OCI-LY1 (cell line): ENCODE data around the gene RGS11.

Experiments
- H2AFZ ChIP-seq: fragments of 200-600 bp; sonication (generic), shearing (Covaris generic); 2 replicates; pipeline ENCODE4 v1.6.0; 2014; ENCODE audit warnings: antibody characterized with exemption, mild to moderate bottlenecking, low read length
- H3F3A ChIP-seq: fragments of 200-600 bp; sonication (generic), shearing (Covaris generic); 2 replicates; pipeline ENCODE4 v1.6.0; 2014; ENCODE audit warnings: mild to moderate bottlenecking, antibody characterized with exemption, low read length, moderate library complexity; ENCODE audit not compliant: insufficient read depth
- H3K27ac ChIP-seq: fragments of 200-600 bp; sonication (generic); 2 replicates; pipeline ENCODE4 v1.5.1; 2014; ENCODE audit warnings: low read length, mixed run types, mild to moderate bottlenecking, low read depth; ENCODE audit not compliant: poor library complexity, severe bottlenecking
- H3K27me3 ChIP-seq: fragments of 200-600 bp; sonication (generic); 2 replicates; pipeline ENCODE4 v1.6.0; 2014; ENCODE audit warnings: antibody characterized with exemption, mild to moderate bottlenecking, low read length, moderate library complexity; ENCODE audit not compliant: insufficient read depth
- H3K36me3 ChIP-seq: fragments of 200-600 bp; sonication (generic); 2 replicates; pipeline ENCODE4 v1.6.1; 2014; ENCODE audit warnings: mild to moderate bottlenecking, antibody characterized with exemption, low read length, moderate library complexity, mixed read lengths; ENCODE audit not compliant: insufficient read depth
- H3K4me1 ChIP-seq: fragments of 200-600 bp; sonication (generic); 2 replicates; pipeline ENCODE4 v1.5.1; 2014; ENCODE audit warnings: mild to moderate bottlenecking, low read length, moderate library complexity; ENCODE audit not compliant: insufficient read depth, severe bottlenecking
- H3K4me2 ChIP-seq: fragments of 200-600 bp; sonication (generic), shearing (Covaris generic); 2 replicates; pipeline ENCODE4 v1.6.1; 2014; ENCODE audit warnings: low read length
- H3K4me3 ChIP-seq: fragments of 200-600 bp; sonication (generic); 2 replicates; pipeline ENCODE4 v1.5.1; 2014; ENCODE audit warnings: low read length, low read depth, mild to moderate bottlenecking, mixed read lengths; ENCODE audit not compliant: poor library complexity, severe bottlenecking
- H3K79me2 ChIP-seq: fragments of 200-600 bp; shearing (Covaris generic); 2 replicates; pipeline ENCODE4 v1.6.1; 2016; ENCODE audit warnings: mixed run types, low read length, mixed read lengths; ENCODE audit not compliant: insufficient read depth
- H3K9ac ChIP-seq: fragments of 200-600 bp; sonication (generic), shearing (Covaris generic); 2 replicates; pipeline ENCODE4 v1.6.1; 2014; ENCODE audit warnings: mild to moderate bottlenecking, low read length, mixed read lengths
- H3K9me2 ChIP-seq: fragments of 200-600 bp; sonication (generic), shearing (Covaris generic); 2 replicates; pipeline ENCODE4 v1.6.1; 2014; ENCODE audit warnings: low read depth, mild to moderate bottlenecking, low read length, mixed read lengths
- H3K9me3 ChIP-seq: fragments of 200-600 bp; shearing (Covaris generic); 2 replicates; pipeline ENCODE4 v1.6.1; 2014; ENCODE audit warnings: low read length, mixed read lengths
- H4K20me1 ChIP-seq: fragments of 200-600 bp; sonication (generic), shearing (Covaris generic); 2 replicates; pipeline ENCODE4 v1.6.0; 2016; ENCODE audit warnings: mild to moderate bottlenecking, low read length; ENCODE audit not compliant: insufficient read depth
- EZH2 ChIP-seq: fragments of 200-600 bp; sonication (generic), shearing (Covaris generic); IDR thresholded peaks from 2 replicates; pipeline ENCODE4 v1.8.0; 2017; ENCODE audit warnings: borderline replicate concordance, mixed run types, mild to moderate bottlenecking, antibody characterized with exemption, low read length, moderate library complexity, mixed read lengths
- TF ChIP-seq, protein P1 (sequence below): fragments of 200-600 bp; sonication (generic), shearing (Covaris generic); IDR thresholded peaks from 2 replicates; pipeline ENCODE4 v1.5.1; 2017; ENCODE audit warnings: mild to moderate bottlenecking, antibody characterized with exemption, low read length, moderate library complexity, mixed read lengths

The RGS11 gene

DNA sequence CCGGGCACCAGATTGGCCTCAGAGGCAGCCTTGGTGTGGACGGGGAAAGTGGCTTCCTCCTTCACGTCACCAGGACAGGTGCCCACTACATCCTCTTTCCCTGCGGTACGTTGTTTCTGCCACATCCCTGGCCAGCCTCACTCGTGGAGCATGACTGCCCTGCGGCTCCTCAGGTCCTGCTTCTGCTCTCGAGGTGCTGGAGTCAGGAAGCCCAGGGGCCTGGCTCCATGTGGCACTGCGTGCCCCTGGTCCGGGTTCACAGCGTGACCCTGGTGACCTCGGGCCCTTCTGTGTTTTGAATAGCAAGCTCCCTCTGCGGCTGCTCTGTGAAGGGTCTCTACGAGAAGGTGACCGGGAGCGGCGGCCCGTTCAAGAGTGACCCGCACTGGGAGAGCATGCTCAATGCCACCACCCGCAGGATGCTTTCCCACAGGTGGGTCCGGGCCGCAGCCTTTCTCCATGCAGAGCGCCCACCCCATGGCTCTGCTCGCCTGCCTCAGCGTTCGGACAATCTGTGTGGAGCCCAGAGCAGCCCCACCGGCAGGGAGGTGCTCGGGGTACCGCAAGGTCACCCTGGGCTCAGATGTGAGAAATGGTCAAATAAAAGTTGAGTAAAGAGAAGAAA lies 13.5 kb downstream of the RGS11 start:
- TF ChIP-seq, protein P1, sequence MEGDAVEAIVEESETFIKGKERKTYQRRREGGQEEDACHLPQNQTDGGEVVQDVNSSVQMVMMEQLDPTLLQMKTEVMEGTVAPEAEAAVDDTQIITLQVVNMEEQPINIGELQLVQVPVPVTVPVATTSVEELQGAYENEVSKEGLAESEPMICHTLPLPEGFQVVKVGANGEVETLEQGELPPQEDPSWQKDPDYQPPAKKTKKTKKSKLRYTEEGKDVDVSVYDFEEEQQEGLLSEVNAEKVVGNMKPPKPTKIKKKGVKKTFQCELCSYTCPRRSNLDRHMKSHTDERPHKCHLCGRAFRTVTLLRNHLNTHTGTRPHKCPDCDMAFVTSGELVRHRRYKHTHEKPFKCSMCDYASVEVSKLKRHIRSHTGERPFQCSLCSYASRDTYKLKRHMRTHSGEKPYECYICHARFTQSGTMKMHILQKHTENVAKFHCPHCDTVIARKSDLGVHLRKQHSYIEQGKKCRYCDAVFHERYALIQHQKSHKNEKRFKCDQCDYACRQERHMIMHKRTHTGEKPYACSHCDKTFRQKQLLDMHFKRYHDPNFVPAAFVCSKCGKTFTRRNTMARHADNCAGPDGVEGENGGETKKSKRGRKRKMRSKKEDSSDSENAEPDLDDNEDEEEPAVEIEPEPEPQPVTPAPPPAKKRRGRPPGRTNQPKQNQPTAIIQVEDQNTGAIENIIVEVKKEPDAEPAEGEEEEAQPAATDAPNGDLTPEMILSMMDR: no peak
- TF ChIP-seq EZH2: no peak
- Histone ChIP-seq H3K79me2 (no peaks in the 10 kb centered on the region), H3K4me1 (no peaks in the 10 kb centered on the region), H4K20me1 (no peaks in the 10 kb centered on the region), H3K36me3 (peaks cover 27% of the 10 kb centered on the region), H3K9ac (no peak overlapping the region), H3K27me3 (no peaks in the 10 kb centered on the region), H3K27ac (no peak overlapping the region), H2AFZ (no peak overlapping the region), H3K9me2 (no peaks in the 10 kb centered on the region), H3K9me3 (no peaks in the 10 kb centered on the region), H3F3A (no peaks in the 10 kb centered on the region), H3K4me2 (no peak overlapping the region), H3K4me3 (no peak overlapping the region)

DNA sequence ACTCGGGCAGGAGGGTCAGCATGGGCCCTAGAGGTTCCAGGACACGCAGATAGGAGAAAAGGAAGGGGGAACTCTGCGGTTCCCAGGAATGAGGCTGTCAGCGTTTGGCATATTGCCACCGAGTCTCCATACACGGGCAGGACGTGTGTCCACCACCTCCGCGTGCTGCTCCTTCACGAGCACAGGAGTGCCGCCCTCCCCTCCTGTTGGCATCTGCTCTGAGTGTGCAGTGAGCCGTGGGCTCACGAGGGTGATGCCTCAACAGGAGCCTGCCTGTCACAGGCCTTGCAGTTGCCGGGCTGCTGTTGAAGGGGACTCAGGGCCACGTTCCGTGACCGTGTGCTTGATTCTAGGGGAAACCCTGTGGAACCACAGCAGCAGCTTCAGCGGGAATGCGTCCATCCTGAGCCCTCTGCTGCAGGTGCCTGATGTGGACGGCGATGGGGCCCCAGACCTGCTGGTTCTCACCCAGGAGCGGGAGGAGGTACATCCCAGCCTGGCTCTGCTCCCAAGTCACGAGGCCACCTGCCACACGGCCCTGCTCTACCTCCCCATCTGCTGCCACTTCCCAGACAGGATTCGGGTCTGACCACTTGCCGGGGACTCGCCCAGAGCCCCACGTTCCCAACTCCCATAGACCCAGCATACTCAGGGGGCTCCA lies 14.6 kb downstream of the RGS11 start:
- no peaks in the 10 kb centered on the region for H3K79me2 ChIP-seq
- TF ChIP-seq, protein P1: no peak
- TF ChIP-seq EZH2: no peak
- no peaks in the 10 kb centered on the region for H3F3A ChIP-seq
- no peak overlapping the region for H3K27ac ChIP-seq
- no peak overlapping the region for H3K4me2 ChIP-seq
- H3K4me3 ChIP-seq: no peak overlapping the region
- H3K9me3 ChIP-seq: no peaks in the 10 kb centered on the region
- H3K9me2 ChIP-seq: no peaks in the 10 kb centered on the region
- H4K20me1 ChIP-seq: no peaks in the 10 kb centered on the region
- no peak overlapping the region for H2AFZ ChIP-seq
- no peaks in the 10 kb centered on the region for H3K4me1 ChIP-seq
- peaks cover 28% of the 10 kb centered on the region for H3K36me3 ChIP-seq
- H3K27me3 ChIP-seq: no peaks in the 10 kb centered on the region
- no peak overlapping the region for H3K9ac ChIP-seq

DNA sequence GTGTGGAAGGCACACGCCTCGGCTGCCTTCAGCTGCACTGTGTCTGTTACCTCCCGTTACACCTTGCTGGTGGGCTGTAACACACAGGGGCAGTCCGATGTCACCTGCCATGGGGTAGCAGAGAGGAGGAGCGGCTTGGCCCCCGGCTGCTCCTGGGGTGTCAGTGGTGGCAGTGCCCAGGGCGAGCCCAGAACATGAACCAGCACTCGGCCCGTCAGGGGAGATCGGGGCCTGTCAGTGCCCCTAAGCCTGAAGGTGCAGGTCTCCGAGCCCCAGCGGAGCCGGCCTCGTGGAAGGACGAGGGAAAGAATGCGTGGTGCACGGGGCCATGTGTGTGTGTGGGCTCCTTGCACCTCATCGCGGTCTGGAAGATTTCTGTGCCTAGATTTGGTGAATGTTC lies 15.4 kb downstream of the RGS11 start:
- H4K20me1 ChIP-seq: no peaks in the 10 kb centered on the region
- no peaks in the 10 kb centered on the region; the same call in 1 of the 2 replicates for H3F3A ChIP-seq
- H3K4me3 ChIP-seq: no peak overlapping the region
- no peaks in the 10 kb centered on the region for H3K9me3 ChIP-seq
- no peak overlapping the region for H3K9ac ChIP-seq
- no peak overlapping the region for H3K27ac ChIP-seq
- no peak overlapping the region for H2AFZ ChIP-seq
- H3K9me2 ChIP-seq: no peaks in the 10 kb centered on the region
- no peak overlapping the region for H3K4me2 ChIP-seq
- no peaks in the 10 kb centered on the region for H3K4me1 ChIP-seq
- no peaks in the 10 kb centered on the region for H3K27me3 ChIP-seq
- TF ChIP-seq, protein P1: no peak
- no peak for TF ChIP-seq EZH2
- peaks cover 36% of the 10 kb centered on the region for H3K36me3 ChIP-seq
- H3K79me2 ChIP-seq: no peaks in the 10 kb centered on the region
